OCI-LY1 (cell line): ENCODE results near the gene INHA.

Experiments
- EZH2 ChIP-seq: fragments of 200-600 bp; sonication (generic), shearing (Covaris generic); IDR thresholded peaks from 2 replicates; pipeline ENCODE4 v1.8.0; 2017; ENCODE audit warnings: borderline replicate concordance, mixed run types, mild to moderate bottlenecking, antibody characterized with exemption, low read length, moderate library complexity, mixed read lengths
- TF ChIP-seq, protein P1 (sequence below): fragments of 200-600 bp; sonication (generic), shearing (Covaris generic); IDR thresholded peaks from 2 replicates; pipeline ENCODE4 v1.5.1; 2017; ENCODE audit warnings: mild to moderate bottlenecking, antibody characterized with exemption, low read length, moderate library complexity, mixed read lengths

DNA sequence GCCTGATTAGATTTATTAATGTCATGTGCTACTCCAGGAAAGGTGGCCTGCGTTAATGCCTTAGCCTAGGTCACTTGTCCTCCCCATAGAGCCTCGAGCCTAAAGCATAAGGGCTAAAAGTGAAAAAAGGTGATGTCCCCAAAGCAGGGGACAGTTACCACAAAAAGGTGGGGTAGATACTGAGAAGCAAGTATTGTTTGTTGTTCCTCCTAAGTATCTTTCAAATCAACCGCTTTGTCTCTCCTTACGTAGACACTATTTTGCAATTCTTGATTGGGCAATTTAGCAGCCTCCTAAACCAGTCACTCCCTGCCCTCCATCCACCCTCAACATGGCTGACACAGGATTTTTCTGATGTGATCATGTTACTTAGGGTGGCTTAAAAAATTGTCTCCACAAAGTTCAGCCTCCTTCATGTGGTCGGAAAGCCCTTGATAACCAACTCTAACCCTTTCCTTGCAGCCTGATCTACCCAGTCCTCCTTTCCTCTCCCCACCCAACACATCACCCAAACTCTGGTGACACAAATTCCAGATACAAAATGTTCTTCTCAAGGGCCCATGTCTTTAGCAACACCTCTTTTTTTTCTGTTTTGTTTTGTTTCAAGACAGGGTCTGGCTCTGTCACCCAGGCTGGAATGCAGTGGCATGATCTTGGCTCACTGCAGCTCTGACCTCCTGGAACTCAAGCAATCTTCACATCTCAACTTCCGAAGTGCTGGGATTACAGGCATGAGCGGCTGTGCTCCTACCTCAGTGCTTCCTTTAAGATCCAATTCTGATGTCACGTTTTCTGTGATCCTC lies 6.9 kb downstream of the INHA start:
- TF ChIP-seq, protein P1, sequence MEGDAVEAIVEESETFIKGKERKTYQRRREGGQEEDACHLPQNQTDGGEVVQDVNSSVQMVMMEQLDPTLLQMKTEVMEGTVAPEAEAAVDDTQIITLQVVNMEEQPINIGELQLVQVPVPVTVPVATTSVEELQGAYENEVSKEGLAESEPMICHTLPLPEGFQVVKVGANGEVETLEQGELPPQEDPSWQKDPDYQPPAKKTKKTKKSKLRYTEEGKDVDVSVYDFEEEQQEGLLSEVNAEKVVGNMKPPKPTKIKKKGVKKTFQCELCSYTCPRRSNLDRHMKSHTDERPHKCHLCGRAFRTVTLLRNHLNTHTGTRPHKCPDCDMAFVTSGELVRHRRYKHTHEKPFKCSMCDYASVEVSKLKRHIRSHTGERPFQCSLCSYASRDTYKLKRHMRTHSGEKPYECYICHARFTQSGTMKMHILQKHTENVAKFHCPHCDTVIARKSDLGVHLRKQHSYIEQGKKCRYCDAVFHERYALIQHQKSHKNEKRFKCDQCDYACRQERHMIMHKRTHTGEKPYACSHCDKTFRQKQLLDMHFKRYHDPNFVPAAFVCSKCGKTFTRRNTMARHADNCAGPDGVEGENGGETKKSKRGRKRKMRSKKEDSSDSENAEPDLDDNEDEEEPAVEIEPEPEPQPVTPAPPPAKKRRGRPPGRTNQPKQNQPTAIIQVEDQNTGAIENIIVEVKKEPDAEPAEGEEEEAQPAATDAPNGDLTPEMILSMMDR, result no peak
- TF ChIP-seq EZH2, result no peak
